Stimulated activated naive B cell treated with anti-CD40 and anti-IgM and Interleukin-4, amounts not matched to agents 10 μg/mL and 1 μg/mL and 100 μg/mL, for 72 hours (primary cell): ENCODE measurements around the gene PSME3.

Experiments
- ATAC-seq, 2 donors: fragments of 150-1000 bp; cut with Tn5 transposase; replicated peaks; 2 replicates each; pipeline ENCODE4 v1.10.0; 2021; ENCODE audit warnings: moderate library complexity in 1 of 2
- DNase-seq: peaks from one replicate; pipeline ENCODE4 v3.0.0; 2021
- H3K27ac Mint-ChIP-seq: one replicate; pipeline ENCODE4 v1.8.0; 2022; ENCODE audit warnings: mild to moderate bottlenecking, mixed read lengths
- H3K27me3 Mint-ChIP-seq, 2 donors: one replicate each; pipeline ENCODE4 v1.8.0; 2022; ENCODE audit warnings: mixed read lengths in 2 of 2
- H3K36me3 Mint-ChIP-seq, 2 donors: one replicate each; pipeline ENCODE4 v1.8.0; 2022; ENCODE audit warnings: mixed read lengths in 2 of 2, mild to moderate bottlenecking in 1 of 2
- H3K4me1 Mint-ChIP-seq, 2 donors: one replicate each; pipeline ENCODE4 v1.8.0; 2022; ENCODE audit warnings: mixed read lengths in 2 of 2, mild to moderate bottlenecking in 1 of 2
- H3K4me3 Mint-ChIP-seq, 2 donors: one replicate each; pipeline ENCODE4 v1.8.0; 2022; ENCODE audit warnings: mild to moderate bottlenecking in 2 of 2, mixed read lengths in 2 of 2, moderate library complexity in 1 of 2
- H3K9me3 Mint-ChIP-seq, 2 donors: one replicate each; pipeline ENCODE4 v1.8.0; 2022; ENCODE audit warnings: mixed read lengths in 2 of 2, mild to moderate bottlenecking in 1 of 2

The PSME3 gene

DNA sequence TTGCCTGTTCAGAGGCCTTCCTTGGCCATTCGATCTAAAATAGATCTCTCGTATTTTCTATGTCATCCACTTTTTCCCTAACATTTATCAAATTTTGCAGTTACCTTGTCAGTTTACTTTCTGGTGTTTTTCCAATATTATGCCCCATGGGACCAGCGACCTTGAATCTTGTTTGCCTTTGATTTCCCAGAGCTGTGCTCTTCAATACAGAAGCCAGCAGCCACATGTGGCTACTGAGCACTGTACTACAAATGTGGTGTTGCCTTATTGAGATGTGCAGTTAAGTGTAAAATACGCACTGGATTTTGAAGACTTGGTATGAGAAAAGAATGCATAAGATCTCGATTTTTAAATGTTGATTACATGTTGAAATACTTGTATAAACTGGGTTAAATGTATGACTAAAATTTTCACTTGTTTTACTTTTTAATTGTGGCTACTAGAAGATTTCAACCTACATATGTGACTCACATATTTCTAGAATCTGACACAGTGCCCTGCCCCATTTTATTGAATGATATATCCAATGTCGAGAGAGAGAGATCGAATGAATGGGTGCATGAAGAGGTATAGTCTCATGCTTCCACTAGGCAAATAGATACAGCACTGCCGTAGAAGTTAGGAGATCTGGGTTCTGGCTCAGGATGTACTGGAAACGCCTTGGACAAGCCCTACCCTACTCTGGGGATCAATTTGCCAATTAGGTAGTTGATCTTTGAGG is 824 bp upstream of the PSME3 start:
- Mint-ChIP-seq H3K27ac (peak overlapping the region; percentile 99), H3K4me1 (peaks cover 13 to 30% of the 10 kb centered on the region in 2 donors), H3K36me3 (peaks cover 6 to 18% of the 10 kb centered on the region in 2 donors), H3K4me3 (peak overlapping the region; percentile 94 to 97), H3K9me3 (no peaks in the 10 kb centered on the region), H3K27me3 (no peaks in the 10 kb centered on the region)
- DNase-seq: no peak
- peak; percentile 15 to 18 for ATAC-seq

DNA sequence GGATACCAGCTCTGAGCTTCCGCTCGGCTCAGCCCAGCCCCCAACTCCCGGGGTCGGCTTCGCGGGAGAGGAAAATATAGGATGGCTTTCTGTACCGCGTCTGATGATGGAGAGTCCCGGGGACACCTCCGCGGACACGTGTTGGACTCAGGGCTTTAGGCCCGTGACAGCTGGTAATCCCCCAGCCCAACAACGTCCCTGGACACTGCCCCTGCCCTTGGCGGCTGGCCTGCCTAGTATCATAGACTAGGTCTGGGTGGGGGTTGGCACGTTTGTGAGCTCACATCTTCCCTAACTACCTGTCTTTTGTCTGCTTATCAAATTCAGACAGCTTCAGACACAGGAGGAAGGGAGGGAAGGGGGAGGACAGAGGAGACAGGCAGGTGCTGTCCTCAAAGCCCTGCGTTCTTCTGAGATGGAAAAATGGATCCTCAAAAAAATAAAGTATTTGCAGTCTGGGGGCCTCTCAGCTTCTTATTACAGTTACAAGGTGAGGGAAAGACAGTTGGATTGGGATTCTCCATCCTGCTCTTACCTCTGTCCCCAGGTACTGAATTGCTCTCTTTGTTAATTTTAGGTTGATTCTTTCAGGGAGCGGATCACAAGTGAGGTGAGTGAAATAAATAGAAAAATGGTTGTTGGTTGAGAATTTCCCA is 698 bp downstream of the PSME3 start:
- no peak for DNase-seq
- Mint-ChIP-seq H3K27ac (peak overlapping the region; percentile 99), H3K4me1 (peaks cover 17 to 32% of the 10 kb centered on the region in 2 donors), H3K36me3 (peaks cover 20 to 28% of the 10 kb centered on the region in 2 donors), H3K27me3 (no peaks in the 10 kb centered on the region), H3K4me3 (peak overlapping the region; percentile 94 to 97), H3K9me3 (no peaks in the 10 kb centered on the region)
- ATAC-seq: no peak

DNA sequence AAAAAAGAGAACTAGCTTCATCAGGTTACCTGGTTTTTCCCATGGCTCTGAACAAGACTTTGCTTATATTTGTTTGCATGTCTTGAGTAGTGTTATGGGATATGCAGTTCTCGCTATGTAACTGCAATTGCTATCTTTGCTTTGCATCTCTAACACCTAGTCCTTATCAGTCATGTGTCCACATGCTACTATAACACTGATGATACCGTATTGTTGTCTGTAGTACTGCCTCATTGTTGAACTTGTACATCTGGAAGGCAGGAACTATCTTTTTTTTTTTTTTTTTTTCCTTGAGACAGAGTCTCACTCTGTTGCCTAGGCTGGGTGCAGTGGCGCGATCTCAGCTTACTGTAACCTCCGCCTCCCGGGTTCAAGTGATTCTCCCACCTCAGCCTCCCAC is 2.5 kb downstream of the PSME3 start:
- DNase-seq (no peak), ATAC-seq (no peak)
- no peaks in the 10 kb centered on the region for H3K9me3 Mint-ChIP-seq
- H3K27ac Mint-ChIP-seq: no peak overlapping the region
- peaks cover 17 to 35% of the 10 kb centered on the region in 2 donors for H3K4me1 Mint-ChIP-seq
- H3K27me3 Mint-ChIP-seq: no peaks in the 10 kb centered on the region
- H3K4me3 Mint-ChIP-seq: no peak overlapping the region
- peaks cover 28 to 36% of the 10 kb centered on the region in 2 donors for H3K36me3 Mint-ChIP-seq

DNA sequence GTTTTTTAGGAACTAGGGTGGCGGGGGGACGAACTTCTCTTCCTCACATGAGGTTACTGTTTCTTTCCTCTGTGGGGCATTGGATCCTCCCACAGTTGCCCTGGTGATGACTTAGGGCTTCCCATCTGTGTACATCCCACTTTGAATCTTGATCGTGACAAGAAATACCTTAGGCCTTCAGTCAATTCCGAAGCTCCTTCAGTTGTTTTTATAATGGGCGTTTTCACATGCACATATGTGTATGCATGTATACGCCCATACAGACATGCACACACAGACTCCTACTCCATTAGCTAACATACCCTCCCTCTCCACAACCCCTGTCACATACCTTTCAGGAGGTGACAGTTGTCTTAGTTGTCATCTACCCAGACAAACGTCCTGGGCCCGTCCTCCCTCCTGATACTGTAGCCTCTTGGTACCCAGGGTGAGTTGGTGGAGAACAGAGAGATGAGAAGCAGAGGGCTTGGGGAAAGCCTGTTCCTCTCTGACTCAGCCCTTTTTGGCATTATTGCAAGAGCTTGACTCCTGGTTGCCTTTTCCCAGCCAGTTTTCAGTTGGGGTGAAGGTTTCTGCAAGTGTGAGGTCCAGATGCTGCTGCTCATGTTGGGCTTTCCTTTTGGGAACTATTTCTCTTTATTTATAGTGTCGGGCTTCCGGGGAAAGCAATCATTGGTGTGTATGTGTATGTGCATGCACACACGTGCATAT is 8.9 kb downstream of the PSME3 start:
- Mint-ChIP-seq H3K27ac (no peak overlapping the region), H3K36me3 (peaks cover 53 to 56% of the 10 kb centered on the region in 2 donors), H3K27me3 (no peaks in the 10 kb centered on the region), H3K4me3 (no peak overlapping the region), H3K4me1 (peaks cover 20 to 43% of the 10 kb centered on the region in 2 donors), H3K9me3 (no peaks in the 10 kb centered on the region)
- ATAC-seq: no peak
- DNase-seq: no peak

DNA sequence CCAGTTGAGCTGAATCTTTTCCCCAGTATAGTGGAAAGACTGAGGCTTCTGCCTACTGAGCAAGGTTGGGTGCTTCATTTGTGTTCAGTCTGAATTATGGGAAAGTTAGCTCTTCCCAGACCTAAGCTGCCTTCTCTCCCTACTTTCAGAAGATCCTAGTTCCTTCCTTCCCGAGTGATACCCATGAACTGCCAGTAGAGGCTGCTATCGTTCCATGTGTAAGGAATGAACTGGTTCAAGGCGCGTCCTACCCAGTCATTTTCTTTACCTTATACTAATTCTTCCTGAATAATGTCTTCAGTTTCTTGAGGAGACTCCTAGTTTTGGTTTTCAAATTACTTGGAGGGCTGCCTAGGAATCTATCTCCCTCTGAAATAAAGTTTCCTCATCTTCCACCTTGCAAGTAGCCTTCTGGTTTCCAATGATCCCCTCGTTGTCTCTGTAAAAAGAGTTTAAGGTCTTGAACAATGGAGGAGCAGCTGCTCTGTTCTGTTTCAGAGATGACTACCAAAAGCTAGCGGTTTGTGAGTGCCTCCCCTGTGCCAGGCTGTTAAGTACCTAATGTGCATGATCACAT is 10.2 kb downstream of the PSME3 start:
- no peak for ATAC-seq
- Mint-ChIP-seq H3K27me3 (no peaks in the 10 kb centered on the region), H3K4me1 (peaks cover 16 to 43% of the 10 kb centered on the region in 2 donors), H3K4me3 (no peak overlapping the region), H3K9me3 (no peaks in the 10 kb centered on the region), H3K36me3 (peaks cover 44 to 53% of the 10 kb centered on the region in 2 donors), H3K27ac (no peak overlapping the region)
- DNase-seq: no peak

DNA sequence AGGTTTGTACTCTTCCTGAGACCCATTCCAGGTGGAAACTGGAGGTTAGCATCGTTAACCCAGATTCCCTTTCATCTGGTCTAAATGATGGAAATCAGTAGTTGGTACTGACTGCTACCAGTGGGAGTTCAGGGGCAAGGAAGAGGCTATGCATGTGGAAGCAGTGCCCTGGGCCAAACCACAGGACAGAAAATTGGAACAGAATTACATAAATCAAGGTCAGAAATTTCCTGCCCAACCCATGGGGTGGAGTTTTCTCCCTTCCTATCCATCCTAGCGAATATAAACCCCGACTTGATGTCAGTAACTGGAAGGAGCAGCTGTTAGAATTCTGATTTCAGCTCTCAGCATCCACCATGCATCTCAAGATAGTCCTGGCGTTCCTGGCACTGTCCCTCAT is 11.1 kb downstream of the PSME3 start, which contains the start of gene AOC2:
TSS of gene AOC2 (plus strand) at position 310 of the 400 bp plus-strand sequence. CDS start at position 357, 47 bp downstream.
- peaks cover 16 to 38% of the 10 kb centered on the region in 2 donors for H3K4me1 Mint-ChIP-seq
- no peaks in the 10 kb centered on the region for H3K9me3 Mint-ChIP-seq
- H3K27ac Mint-ChIP-seq: peak within 1 kb of the TSS; percentile 95
- H3K4me3 Mint-ChIP-seq: no peak within 1 kb of the TSS
- ATAC-seq: no peak
- H3K36me3 Mint-ChIP-seq: peaks cover 37 to 44% of the 10 kb centered on the region in 2 donors
- DNase-seq: no peak
- no peaks in the 10 kb centered on the region for H3K27me3 Mint-ChIP-seq

DNA sequence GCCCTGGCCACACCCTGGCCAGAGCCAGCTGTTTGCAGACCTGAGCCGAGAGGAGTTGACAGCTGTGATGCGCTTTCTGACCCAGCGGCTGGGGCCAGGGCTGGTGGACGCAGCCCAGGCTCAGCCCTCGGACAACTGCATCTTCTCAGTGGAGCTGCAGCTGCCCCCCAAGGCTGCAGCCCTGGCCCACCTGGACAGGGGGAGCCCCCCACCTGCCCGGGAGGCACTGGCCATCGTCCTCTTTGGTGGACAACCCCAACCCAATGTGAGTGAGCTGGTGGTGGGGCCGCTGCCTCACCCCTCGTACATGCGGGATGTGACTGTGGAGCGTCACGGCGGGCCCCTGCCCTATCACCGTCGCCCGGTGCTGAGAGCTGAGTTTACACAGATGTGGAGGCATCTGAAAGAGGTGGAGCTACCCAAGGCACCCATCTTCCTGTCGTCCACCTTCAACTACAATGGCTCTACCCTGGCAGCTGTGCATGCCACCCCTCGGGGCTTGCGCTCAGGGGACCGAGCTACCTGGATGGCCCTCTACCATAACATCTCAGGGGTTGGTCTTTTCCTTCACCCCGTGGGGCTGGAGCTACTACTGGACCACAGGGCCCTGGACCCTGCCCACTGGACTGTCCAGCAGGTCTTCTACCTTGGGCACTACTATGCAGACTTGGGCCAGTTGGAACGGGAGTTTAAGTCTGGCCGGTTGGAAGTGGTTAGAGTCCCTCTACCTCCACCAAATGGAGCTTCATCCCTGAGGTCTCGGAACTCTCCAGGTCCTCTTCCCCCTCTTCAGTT is 11.8 kb downstream of the PSME3 start:
- Mint-ChIP-seq H3K27ac (peak overlapping the region; percentile 95), H3K36me3 (peaks cover 33 to 41% of the 10 kb centered on the region in 2 donors), H3K9me3 (no peaks in the 10 kb centered on the region), H3K4me1 (peaks cover 16 to 38% of the 10 kb centered on the region in 2 donors), H3K27me3 (no peaks in the 10 kb centered on the region), H3K4me3 (no peak overlapping the region)
- ATAC-seq (no peak), DNase-seq (no peak)

DNA sequence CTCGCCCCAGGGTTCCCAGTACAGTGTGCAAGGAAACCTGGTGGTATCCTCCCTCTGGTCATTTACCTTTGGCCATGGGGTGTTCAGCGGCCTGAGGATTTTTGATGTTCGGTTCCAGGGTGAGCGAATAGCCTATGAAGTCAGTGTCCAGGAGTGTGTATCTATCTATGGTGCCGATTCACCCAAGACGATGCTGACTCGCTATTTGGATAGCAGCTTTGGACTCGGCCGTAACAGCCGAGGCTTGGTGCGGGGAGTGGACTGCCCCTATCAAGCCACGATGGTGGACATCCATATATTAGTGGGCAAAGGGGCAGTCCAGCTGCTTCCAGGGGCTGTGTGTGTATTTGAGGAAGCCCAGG is 12.3 kb downstream of the PSME3 start:
- peaks cover 33 to 41% of the 10 kb centered on the region in 2 donors for H3K36me3 Mint-ChIP-seq
- no peaks in the 10 kb centered on the region for H3K9me3 Mint-ChIP-seq
- peaks cover 19 to 38% of the 10 kb centered on the region in 2 donors for H3K4me1 Mint-ChIP-seq
- no peaks in the 10 kb centered on the region for H3K27me3 Mint-ChIP-seq
- H3K27ac Mint-ChIP-seq: peak overlapping the region; percentile 95
- H3K4me3 Mint-ChIP-seq: peak overlapping the region in 1 of 2 donors; percentile 73
- no peak for DNase-seq
- ATAC-seq: peak in 1 of 2 donors; percentile 5

DNA sequence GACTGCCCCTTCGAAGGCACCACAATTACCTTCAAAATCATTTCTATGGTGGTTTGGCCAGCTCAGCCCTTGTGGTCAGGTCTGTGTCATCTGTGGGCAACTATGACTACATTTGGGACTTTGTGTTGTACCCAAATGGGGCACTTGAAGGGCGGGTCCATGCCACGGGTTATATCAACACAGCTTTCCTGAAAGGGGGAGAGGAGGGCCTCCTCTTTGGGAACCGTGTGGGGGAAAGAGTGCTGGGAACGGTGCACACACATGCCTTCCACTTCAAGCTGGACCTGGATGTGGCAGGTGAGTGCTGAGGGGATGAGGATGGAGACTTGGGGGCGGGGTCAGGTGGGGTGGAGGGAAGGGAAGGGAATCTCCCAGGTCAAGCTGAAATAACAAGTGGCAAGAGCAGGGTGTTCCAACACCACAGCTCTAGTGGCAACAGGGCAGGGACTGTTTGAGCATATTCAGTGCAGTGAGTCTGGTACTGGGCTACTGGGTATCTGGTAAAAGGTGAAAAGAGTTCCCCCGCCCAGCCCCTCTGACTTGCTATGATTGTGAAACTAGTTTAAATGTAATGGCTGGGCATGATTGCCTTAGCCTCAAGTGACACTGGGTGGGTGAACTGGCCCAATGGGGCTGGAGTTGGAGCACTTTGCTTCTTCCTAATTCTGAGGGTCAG is 12.9 kb downstream of the PSME3 start:
- Mint-ChIP-seq H3K27ac (peak overlapping the region; percentile 95), H3K9me3 (no peaks in the 10 kb centered on the region), H3K4me3 (peak overlapping the region; percentile 64 to 73), H3K36me3 (peaks cover 30 to 40% of the 10 kb centered on the region in 2 donors), H3K27me3 (no peaks in the 10 kb centered on the region), H3K4me1 (peaks cover 19 to 38% of the 10 kb centered on the region in 2 donors)
- ATAC-seq (peak; percentile 84 to 85), DNase-seq (peak; percentile 45)

DNA sequence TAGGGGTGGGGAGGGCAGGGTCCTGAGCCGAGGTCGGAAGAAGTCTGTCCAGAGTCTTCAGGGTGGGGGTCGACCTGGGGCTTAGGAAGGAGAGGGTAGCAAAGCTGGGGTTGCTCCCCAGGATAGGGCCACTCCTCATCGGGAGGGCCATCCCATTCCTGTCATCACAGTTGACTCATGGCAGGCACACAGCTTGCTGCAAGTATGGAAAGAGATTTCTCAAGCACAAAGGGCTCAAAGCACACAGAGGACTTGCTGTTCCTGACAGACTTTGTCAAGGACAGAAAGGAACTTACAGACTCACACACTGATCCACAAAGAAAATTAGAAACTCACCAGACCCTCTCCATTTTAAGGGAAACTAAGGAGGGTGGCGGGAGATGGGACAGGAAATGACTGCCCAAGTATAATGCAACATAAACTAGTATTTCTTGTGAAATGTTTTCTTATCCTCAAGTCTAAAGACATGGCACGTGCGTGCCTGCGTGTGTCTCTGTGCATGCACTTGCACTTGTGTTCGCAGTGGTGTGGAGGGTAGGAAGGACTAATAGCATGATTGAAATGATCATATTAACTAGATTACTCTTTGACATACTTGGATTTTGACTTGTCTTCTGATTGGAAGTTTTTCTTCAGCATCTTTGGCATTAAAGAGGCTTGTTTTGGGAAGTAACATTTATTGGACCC is 13.5 kb downstream of the PSME3 start:
- Mint-ChIP-seq H3K36me3 (peaks cover 30 to 35% of the 10 kb centered on the region in 2 donors), H3K4me1 (peaks cover 19 to 38% of the 10 kb centered on the region in 2 donors), H3K27me3 (no peaks in the 10 kb centered on the region), H3K27ac (peak overlapping the region; percentile 95), H3K9me3 (no peaks in the 10 kb centered on the region), H3K4me3 (no peak overlapping the region)
- no peak for DNase-seq
- no peak for ATAC-seq

DNA sequence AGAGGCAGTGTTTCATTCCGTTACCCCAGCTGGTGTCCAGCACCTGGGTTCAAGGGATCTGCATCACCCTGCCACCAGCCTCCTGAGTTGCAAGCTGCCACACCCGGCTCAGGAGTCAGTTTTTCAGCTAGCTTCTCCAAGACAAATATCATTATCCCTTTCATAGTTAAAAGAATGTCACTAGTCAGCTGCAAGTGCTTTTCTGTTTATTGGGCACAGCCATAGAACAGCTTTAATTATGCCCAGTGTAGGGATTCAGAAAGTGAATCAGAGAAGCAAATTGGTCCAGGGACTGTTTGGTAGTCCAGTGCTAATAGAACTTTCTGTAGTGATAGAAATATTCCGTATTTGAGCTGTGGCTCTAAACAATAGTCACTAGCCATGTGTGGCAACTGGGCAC is 14.9 kb downstream of the PSME3 start:
- H3K27me3 Mint-ChIP-seq: no peaks in the 10 kb centered on the region
- ATAC-seq (no peak), DNase-seq (no peak)
- no peaks in the 10 kb centered on the region for H3K9me3 Mint-ChIP-seq
- no peak overlapping the region for H3K27ac Mint-ChIP-seq
- no peak overlapping the region for H3K4me3 Mint-ChIP-seq
- H3K36me3 Mint-ChIP-seq: peaks cover 24 to 30% of the 10 kb centered on the region in 2 donors
- peaks cover 19 to 33% of the 10 kb centered on the region in 2 donors for H3K4me1 Mint-ChIP-seq

DNA sequence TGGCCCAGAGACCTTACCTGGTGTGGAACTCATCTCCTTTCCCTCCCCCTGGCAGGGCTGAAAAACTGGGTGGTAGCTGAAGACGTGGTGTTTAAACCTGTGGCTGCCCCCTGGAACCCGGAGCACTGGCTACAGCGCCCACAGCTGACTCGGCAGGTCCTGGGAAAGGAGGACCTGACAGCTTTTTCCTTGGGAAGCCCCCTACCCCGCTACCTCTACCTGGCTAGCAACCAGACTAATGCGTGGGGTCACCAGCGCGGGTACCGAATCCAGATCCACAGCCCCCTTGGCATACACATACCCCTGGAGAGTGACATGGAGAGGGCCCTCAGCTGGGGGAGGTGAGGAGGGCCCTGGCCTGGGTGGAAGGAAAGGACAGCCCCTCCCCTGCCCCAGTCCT is 15.8 kb downstream of the PSME3 start:
- Mint-ChIP-seq H3K4me3 (no peak overlapping the region), H3K4me1 (peaks cover 21 to 26% of the 10 kb centered on the region in 2 donors), H3K27me3 (no peaks in the 10 kb centered on the region), H3K9me3 (no peaks in the 10 kb centered on the region), H3K36me3 (peaks cover 20 to 35% of the 10 kb centered on the region in 2 donors), H3K27ac (no peak overlapping the region)
- no peak for ATAC-seq
- no peak for DNase-seq
